Osteocyte (in vitro differentiated cells): ENCODE measurements around the gene ZFP57. TPM values are rescaled to one million over a fixed set of nuclear protein-coding genes. Genes with fewer than 3 reads are reported as not detected.

Source experiments
- DNase-seq: peaks from one replicate; pipeline ENCODE4 v3.0.0; 2021; ENCODE audit warnings: mixed read lengths; ENCODE audit not compliant: unreplicated experiment; ENCODE audit errors: extremely low spot score
- H3K27ac Mint-ChIP-seq: one replicate; pipeline ENCODE4 v1.8.0; 2021; ENCODE audit warnings: mild to moderate bottlenecking, mixed read lengths; ENCODE audit not compliant: unreplicated experiment
- H3K27me3 Mint-ChIP-seq: one replicate; pipeline ENCODE4 v1.8.0; 2021; ENCODE audit warnings: mixed read lengths; ENCODE audit not compliant: unreplicated experiment
- H3K36me3 Mint-ChIP-seq: one replicate; pipeline ENCODE4 v1.8.0; 2021; ENCODE audit warnings: mixed read lengths; ENCODE audit not compliant: unreplicated experiment
- H3K4me1 Mint-ChIP-seq: one replicate; pipeline ENCODE4 v1.8.0; 2021; ENCODE audit warnings: mixed read lengths; ENCODE audit not compliant: unreplicated experiment
- H3K4me3 Mint-ChIP-seq: one replicate; pipeline ENCODE4 v1.8.0; 2021; ENCODE audit warnings: mild to moderate bottlenecking, moderate library complexity, mixed read lengths; ENCODE audit not compliant: unreplicated experiment
- H3K9me3 Mint-ChIP-seq: one replicate; pipeline ENCODE4 v1.8.0; 2021; ENCODE audit warnings: mixed read lengths; ENCODE audit not compliant: unreplicated experiment
- total RNA-seq: library from RNA; stranded (reverse); gene quantifications from 2 replicates; pipeline ENCODE4 v1.2.1, GENCODE V29; 2021
- TF ChIP-seq, protein P1 (sequence below): fragments of 200-600 bp; sonication (generic); IDR thresholded peaks from 2 replicates; pipeline ENCODE4 v1.5.0; 2021; ENCODE audit warnings: antibody characterized with exemption, mild to moderate bottlenecking, moderate library complexity

The ZFP57 gene
- total RNA-seq, 1 donor from 2014 or later, result not detected

DNA sequence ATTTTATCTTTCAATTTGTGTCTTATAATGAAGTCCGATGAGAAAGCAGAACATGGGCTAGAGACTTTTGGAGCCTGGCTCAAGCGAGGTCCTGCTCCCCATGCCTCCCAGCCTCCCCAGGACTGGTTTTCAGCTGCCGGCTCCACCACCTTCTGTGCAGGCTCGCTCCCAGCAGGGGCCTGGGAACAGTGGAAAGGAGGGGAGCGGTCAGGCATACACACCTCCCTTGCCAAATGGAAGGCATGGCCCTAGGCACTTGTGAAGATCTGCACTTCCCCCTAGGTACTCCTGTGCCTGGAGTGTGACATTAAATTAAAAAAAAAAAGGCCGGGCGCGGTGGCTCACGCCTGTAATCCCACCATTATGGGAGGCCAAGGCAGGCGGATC lies 28.8 kb downstream of the ZFP57 start:
- H3K27me3 Mint-ChIP-seq, result peaks cover 14% of the 10 kb centered on the region
- TF ChIP-seq, protein P1, sequence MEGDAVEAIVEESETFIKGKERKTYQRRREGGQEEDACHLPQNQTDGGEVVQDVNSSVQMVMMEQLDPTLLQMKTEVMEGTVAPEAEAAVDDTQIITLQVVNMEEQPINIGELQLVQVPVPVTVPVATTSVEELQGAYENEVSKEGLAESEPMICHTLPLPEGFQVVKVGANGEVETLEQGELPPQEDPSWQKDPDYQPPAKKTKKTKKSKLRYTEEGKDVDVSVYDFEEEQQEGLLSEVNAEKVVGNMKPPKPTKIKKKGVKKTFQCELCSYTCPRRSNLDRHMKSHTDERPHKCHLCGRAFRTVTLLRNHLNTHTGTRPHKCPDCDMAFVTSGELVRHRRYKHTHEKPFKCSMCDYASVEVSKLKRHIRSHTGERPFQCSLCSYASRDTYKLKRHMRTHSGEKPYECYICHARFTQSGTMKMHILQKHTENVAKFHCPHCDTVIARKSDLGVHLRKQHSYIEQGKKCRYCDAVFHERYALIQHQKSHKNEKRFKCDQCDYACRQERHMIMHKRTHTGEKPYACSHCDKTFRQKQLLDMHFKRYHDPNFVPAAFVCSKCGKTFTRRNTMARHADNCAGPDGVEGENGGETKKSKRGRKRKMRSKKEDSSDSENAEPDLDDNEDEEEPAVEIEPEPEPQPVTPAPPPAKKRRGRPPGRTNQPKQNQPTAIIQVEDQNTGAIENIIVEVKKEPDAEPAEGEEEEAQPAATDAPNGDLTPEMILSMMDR, result no peak
- no peaks in the 10 kb centered on the region for H3K9me3 Mint-ChIP-seq
- H3K4me3 Mint-ChIP-seq, result no peak overlapping the region
- H3K36me3 Mint-ChIP-seq, result no peaks in the 10 kb centered on the region
- H3K27ac Mint-ChIP-seq, result no peak overlapping the region
- DNase-seq, result no peak
- H3K4me1 Mint-ChIP-seq, result peaks cover 13% of the 10 kb centered on the region

DNA sequence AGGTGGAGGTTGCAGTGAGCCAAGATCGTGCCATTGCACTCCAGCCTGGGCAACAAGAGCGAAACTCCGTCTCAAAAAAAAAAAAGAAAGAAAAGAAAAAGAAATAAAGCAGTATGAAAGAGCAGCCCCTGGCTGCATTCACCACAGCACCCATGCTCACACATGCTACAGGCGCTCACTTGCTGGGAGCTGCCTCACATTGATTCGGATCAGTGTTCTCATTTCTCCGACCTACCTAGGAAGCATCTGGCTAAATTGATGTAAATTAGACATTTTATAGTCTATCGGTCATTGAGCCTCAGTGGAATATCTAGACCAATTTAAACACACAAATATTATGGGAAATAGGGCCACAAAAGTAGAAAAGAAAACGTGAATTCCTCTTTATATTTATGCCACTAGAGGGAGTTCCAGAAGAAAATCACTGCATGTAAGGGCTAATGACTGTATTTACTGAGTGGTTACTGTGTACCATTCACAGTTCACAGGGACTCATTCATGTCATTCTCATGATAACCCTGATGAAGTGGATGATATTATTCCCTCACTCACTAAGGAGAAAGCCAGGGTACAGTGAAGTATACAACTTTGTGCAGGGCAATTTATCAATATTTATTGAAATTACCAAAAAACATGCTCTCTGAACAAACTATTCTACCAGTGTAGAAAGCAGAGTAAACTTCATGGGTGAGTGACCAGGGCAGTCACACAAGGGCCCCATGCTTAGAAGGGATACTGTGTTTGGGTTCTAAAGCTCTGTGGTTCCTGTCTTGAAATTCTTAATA lies 29.3 kb downstream of the ZFP57 start:
- no peak overlapping the region for H3K4me3 Mint-ChIP-seq
- DNase-seq, result no peak

DNA sequence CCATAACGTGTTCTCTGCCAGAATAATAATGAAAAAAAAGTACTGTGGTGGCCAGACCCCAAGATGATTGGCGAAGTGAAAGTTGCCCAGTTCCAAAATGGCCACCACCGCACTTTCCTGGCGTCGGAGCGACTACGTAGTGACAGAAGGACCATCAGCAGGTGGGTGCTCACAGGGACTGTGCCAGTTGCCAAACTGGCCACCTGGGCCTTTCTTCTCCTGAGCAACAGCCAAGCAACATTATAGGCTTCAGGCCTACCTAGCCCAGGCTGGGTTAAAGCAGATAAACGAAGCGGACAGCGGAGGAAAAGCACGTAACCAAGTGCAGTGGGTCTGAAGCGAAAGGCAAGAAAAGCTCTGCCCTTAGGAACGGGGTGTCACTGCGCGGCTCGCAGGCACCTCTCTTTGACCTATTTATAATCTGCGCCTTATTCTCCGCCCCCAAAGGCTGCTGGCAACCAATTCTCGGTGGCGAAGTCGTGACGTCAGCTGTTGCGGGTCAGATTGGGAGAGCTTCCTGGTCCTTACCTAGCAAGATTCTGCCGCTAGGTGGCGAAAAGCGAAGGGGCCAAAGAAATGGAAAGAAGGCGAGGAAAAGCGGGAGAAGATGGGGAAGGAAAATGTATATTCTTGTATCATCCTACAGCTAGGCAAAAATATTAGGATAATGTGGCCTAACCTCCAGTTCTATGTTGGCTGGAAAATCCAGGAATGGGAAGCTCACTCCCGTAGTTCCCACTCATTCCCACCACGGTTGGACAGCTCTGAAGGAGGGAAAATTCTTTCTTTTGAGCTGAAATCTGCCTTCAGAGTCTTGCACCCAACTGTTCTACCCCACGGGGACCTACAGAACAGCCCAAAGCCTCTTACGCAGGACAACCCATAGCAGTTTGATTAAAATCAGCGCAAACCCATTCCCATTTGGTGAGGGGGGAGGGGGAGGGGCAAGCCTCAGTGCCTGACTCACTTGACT lies 31.0 kb downstream of the ZFP57 start:
- Mint-ChIP-seq H3K9me3 (no peaks in the 10 kb centered on the region), H3K27me3 (peaks cover 6% of the 10 kb centered on the region), H3K4me3 (peak overlapping the region; percentile 65), H3K27ac (peak overlapping the region; percentile 78), H3K36me3 (no peaks in the 10 kb centered on the region), H3K4me1 (peaks cover 8% of the 10 kb centered on the region)
- DNase-seq, result peak; percentile 97
- TF ChIP-seq, protein P1, result peak; percentile 89

More for the DNA sequence above, 29.3 kb downstream of the ZFP57 start:
- peaks cover 13% of the 10 kb centered on the region for H3K4me1 Mint-ChIP-seq
- peaks cover 14% of the 10 kb centered on the region for H3K27me3 Mint-ChIP-seq
- H3K36me3 Mint-ChIP-seq, result no peaks in the 10 kb centered on the region
- TF ChIP-seq, protein P1, result peak; percentile 69
- no peaks in the 10 kb centered on the region for H3K9me3 Mint-ChIP-seq
- H3K27ac Mint-ChIP-seq, result no peak overlapping the region

DNA sequence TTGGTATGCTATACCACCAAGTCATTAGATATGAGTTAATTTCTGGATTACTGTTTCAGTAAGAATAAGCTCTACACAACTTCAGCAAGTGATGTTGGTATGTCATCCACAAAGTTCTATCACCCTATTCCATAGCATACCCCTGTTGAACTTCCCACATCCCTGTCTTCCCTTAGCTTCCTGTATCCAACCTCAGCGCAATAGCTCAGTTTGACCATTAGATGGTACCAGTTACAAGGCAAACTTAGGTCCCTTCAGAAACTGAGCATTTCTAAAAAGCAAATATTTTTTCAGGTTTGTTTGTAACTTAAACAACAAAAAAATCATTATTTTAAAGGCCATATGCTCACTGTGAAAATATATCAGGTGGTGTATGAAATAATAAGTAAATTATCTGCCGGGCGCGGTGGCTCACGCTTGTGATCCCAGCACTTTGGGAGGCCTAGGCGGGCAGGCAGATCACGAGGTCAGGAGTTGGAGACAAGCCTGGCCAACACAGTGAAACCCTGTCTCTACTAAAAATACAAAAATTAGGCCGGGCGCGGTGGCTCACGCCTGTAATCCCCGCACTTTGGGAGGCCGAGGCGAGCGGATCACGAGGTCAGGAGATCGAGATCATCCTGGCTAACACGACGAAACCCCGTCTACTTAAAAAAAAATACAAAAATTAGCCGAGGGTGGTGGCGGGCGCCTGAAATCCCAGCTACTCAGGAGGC lies 32.9 kb downstream of the ZFP57 start:
- H3K36me3 Mint-ChIP-seq, result no peaks in the 10 kb centered on the region
- no peak overlapping the region for H3K27ac Mint-ChIP-seq
- TF ChIP-seq, protein P1, result peak; percentile 70
- no peaks in the 10 kb centered on the region for H3K27me3 Mint-ChIP-seq
- no peak overlapping the region for H3K4me3 Mint-ChIP-seq
- H3K9me3 Mint-ChIP-seq, result no peaks in the 10 kb centered on the region
- H3K4me1 Mint-ChIP-seq, result peaks cover 8% of the 10 kb centered on the region
- DNase-seq, result no peak
